Astrocyte of the cerebellum (primary cell): Measurements from ENCODE around the gene XXYLT1.
A peak's percentile ranks its signal among the peaks of the same experiment; 100 is the strongest.

Source experiments
- DNase-seq: peaks from one replicate; pipeline ENCODE4 v3.0.0-alpha.2; 2011; ENCODE audit warnings: low read depth
- H3K4me3 ChIP-seq: 2 replicates; pipeline ENCODE4 v1.5.1; 2011; ENCODE audit warnings: mild to moderate bottlenecking, low read depth, low read length, moderate library complexity
- in situ Hi-C: cut with HindIII; loops from 2 replicates; pipeline ENCODE4 v1.10.0; 2017; ENCODE audit warnings: low sequenced_read_pairs
- TF ChIP-seq, protein P1 (sequence below): IDR thresholded peaks from 2 replicates; pipeline ENCODE4 v1.5.1; 2012; ENCODE audit warnings: low read length, low read depth, moderate library complexity, mild to moderate bottlenecking; ENCODE audit errors: missing control alignments

Gene XXYLT1

GRCh38 chr3:195119461-195120266 lies 151.3 kb downstream of the XXYLT1 start:
- TF ChIP-seq, protein P1, sequence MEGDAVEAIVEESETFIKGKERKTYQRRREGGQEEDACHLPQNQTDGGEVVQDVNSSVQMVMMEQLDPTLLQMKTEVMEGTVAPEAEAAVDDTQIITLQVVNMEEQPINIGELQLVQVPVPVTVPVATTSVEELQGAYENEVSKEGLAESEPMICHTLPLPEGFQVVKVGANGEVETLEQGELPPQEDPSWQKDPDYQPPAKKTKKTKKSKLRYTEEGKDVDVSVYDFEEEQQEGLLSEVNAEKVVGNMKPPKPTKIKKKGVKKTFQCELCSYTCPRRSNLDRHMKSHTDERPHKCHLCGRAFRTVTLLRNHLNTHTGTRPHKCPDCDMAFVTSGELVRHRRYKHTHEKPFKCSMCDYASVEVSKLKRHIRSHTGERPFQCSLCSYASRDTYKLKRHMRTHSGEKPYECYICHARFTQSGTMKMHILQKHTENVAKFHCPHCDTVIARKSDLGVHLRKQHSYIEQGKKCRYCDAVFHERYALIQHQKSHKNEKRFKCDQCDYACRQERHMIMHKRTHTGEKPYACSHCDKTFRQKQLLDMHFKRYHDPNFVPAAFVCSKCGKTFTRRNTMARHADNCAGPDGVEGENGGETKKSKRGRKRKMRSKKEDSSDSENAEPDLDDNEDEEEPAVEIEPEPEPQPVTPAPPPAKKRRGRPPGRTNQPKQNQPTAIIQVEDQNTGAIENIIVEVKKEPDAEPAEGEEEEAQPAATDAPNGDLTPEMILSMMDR: no peak

GRCh38 chr3:195118671-195119070 lies 152.3 kb downstream of the XXYLT1 start:
- in situ Hi-C loops: no loop called here

More at GRCh38 chr3:195119461-195120266, 151.3 kb downstream of the XXYLT1 start:
- DNase-seq: peak; percentile 82
- in situ Hi-C loops: loop anchor here (5.0 kb wide), 1 partner anchor 138 kb away; no protein-coding TSS in a partner anchor
- no peak overlapping the region for H3K4me3 ChIP-seq

GRCh38 chr3:195117978-195118581 lies 152.9 kb downstream of the XXYLT1 start:
- in situ Hi-C loops: no loop called here
- no peak for DNase-seq
- TF ChIP-seq, protein P1: peak; percentile 41
- H3K4me3 ChIP-seq: no peak overlapping the region

More at GRCh38 chr3:195118671-195119070, 152.3 kb downstream of the XXYLT1 start:
- DNase-seq: no peak
- TF ChIP-seq, protein P1: no peak
- no peak overlapping the region for H3K4me3 ChIP-seq

DNA sequence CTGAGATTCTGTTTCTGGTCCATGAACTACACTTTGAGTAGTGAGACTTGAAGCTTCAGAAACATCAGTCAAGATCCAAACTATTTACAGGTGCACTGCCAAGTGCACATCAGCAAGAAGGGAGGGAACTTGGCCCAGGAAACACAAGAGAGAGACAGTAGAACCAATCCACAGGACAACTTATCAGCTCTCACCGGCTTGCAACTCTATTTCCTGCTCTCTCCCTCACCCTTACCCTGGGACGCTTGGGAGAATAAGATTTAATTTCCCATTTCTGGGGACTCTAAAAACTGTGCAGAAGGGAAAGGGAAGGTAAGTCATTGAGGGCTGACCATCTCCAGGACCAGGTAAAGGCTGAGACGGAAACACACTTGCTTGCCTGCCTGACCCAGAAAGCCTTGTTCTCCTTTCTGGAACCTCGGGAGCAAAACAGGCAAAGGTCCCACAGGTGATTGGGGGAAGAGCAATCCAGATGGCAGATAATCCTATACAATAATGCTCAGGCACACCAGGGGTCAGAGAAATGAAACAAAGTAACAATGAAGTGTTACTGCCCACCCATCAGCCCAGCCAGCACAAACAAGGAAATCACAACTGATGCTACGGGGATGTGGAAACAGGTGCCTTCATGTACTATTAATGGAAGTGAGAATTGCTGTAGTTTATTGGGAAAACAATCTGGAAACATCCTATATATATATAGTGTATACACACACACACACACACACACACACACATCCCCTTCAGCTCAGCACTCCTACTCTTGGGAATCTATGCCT lies 154.4 kb downstream of the XXYLT1 start:
- in situ Hi-C loops: no loop called here
- no peak for DNase-seq
- no peak overlapping the region for H3K4me3 ChIP-seq
- TF ChIP-seq, protein P1: no peak

DNA sequence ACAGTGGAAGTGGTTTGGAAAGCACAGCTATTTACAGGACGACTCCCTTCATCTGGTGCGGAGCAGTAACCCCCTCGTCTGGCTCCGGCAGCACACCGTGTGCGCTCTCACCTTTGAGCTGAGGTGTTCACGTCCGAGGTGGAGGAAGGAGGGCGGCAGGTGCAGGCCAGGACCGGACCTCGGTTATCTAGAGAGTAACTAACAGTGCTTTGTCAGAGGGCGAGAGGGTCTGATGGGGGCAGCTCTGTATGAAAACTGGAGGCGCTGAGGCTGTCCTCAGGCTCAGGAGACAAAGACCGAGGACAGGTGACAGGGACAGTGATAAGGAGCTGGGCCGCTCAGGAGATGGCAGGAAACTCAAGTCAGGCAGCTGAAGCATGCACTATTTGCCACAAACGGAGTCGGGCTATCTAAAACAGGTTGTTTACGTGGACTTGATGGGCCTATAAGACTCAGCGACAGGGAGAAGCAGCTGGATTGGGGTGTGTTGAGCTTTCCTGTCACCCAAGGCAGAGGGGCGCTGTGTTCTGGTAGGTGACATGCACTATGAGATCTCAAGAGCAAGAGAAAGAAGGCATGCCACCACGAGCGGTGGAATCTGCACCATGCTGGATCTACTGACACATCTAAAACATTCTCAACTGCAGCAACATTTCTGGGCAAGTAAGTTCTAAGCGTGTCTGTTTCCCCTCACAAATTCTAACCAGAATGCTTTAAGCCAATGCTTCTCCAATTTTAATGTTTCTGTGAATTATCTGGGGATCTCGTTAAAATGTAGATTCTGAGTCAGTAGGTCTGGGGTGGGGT lies 155.2 kb downstream of the XXYLT1 start:
- DNase-seq: no peak
- TF ChIP-seq, protein P1: no peak
- in situ Hi-C loops: no loop called here
- no peak overlapping the region for H3K4me3 ChIP-seq
